ENCODE data around the gene TRAPPC11. TPM values are rescaled to one million over a fixed set of nuclear protein-coding genes. Genes with fewer than 3 reads are reported as not detected.

TRAPPC11 gene
- total and polyA plus RNA-seq, 9 of the 15 experiments (the other 6 are each of a cell fraction or from before 2014, with no cell fraction given): 11.6 to 49.0 (median 28.7) TPM

DNA sequence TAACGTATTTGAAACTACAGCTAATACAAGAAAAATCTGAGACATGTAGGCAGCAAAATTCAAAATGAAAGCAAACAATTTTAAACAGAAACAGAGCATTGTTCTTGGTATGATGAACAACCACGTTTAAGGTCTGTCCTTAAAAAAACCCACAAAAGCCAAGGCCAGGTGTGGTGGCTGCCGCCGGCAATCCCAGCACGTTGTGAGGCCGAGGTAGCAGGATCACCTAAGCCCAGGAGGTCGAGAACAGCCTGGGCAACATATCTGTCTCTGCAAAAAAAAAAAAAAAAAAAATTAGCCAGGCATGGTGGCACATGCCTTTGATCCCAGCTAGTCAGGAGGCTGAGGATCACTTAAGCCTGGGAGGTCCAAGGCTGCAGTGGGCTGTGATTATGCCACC is 13.8 kb upstream of the TRAPPC11 start:
- FAIRE-seq: no peak
- intact Hi-C loops (cut with micrococcal nuclease): no loop called here
- Histone ChIP-seq H3K9me3 (replicated peaks; ENCODE audit: control insufficient read depth, insufficient read depth, low read depth, low read length) (no peaks in the 10 kb centered on the region), H3K4me3 (no peak overlapping the region), H3K79me2 (ENCODE audit: control insufficient read depth, insufficient read depth, low read length) (no peaks in the 10 kb centered on the region), H3K27ac (ENCODE audit: extremely low read depth, low read depth, low read length) (no peak overlapping the region), H2AFZ (ENCODE audit: low read depth, low read length) (no peak overlapping the region), H3K27me3 (ENCODE audit: control insufficient read depth in 2 of 2, insufficient read depth in 2 of 2, low read length in 2 of 2) (no peaks in the 10 kb centered on the region), H3K9ac (ENCODE audit: insufficient read depth in 1 of 2, low read depth in 2 of 2, low read length in 2 of 2) (no peak overlapping the region), H3K4me2 (ENCODE audit: insufficient read depth, low read length) (no peak overlapping the region), H4K20me1 (replicated peaks; ENCODE audit: control insufficient read depth, insufficient read depth, low read length) (no peaks in the 10 kb centered on the region), H3K4me1 (replicated peaks in 1 of 2; ENCODE audit: control insufficient read depth in 2 of 2, insufficient read depth in 2 of 2, low read length in 2 of 2) (no peaks in the 10 kb centered on the region), H3K36me3 (ENCODE audit: control insufficient read depth, insufficient read depth, low read length) (peaks cover 69% of the 10 kb centered on the region), H3K9me1 (ENCODE audit: control insufficient read depth, insufficient read depth, low read length) (no peaks in the 10 kb centered on the region)
- TF ChIP-seq TAL1 (IDR thresholded peaks at IDR 0.05): no peak
- no peak for TF ChIP-seq BCOR (IDR thresholded peaks at IDR 0.05)
- TF ChIP-seq ZNF197 (CRISPR knock-in tag; IDR thresholded peaks at IDR 0.05; ENCODE audit: low read depth): no peak
- TF ChIP-seq RBM14 (IDR thresholded peaks at IDR 0.05; ENCODE audit: borderline replicate concordance, insufficient read depth, low read depth, low read length): no peak
- TF ChIP-seq, protein P1, sequence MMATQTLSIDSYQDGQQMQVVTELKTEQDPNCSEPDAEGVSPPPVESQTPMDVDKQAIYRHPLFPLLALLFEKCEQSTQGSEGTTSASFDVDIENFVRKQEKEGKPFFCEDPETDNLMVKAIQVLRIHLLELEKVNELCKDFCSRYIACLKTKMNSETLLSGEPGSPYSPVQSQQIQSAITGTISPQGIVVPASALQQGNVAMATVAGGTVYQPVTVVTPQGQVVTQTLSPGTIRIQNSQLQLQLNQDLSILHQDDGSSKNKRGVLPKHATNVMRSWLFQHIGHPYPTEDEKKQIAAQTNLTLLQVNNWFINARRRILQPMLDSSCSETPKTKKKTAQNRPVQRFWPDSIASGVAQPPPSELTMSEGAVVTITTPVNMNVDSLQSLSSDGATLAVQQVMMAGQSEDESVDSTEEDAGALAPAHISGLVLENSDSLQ (IDR thresholded peaks at IDR 0.05): no peak
- TF ChIP-seq ZNF586 (CRISPR knock-in tag; conservative IDR thresholded peaks at IDR 0.05): no peak
- TF ChIP-seq, protein P2, sequence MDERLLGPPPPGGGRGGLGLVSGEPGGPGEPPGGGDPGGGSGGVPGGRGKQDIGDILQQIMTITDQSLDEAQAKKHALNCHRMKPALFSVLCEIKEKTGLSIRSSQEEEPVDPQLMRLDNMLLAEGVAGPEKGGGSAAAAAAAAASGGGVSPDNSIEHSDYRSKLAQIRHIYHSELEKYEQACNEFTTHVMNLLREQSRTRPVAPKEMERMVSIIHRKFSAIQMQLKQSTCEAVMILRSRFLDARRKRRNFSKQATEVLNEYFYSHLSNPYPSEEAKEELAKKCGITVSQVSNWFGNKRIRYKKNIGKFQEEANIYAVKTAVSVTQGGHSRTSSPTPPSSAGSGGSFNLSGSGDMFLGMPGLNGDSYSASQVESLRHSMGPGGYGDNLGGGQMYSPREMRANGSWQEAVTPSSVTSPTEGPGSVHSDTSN (CRISPR knock-in tag; IDR thresholded peaks at IDR 0.05; ENCODE audit: low read depth): no peak
- TF ChIP-seq, protein P2 (tag; conservative IDR thresholded peaks at IDR 0.05; ENCODE audit: low read depth): no peak
- TF ChIP-seq, protein P3, sequence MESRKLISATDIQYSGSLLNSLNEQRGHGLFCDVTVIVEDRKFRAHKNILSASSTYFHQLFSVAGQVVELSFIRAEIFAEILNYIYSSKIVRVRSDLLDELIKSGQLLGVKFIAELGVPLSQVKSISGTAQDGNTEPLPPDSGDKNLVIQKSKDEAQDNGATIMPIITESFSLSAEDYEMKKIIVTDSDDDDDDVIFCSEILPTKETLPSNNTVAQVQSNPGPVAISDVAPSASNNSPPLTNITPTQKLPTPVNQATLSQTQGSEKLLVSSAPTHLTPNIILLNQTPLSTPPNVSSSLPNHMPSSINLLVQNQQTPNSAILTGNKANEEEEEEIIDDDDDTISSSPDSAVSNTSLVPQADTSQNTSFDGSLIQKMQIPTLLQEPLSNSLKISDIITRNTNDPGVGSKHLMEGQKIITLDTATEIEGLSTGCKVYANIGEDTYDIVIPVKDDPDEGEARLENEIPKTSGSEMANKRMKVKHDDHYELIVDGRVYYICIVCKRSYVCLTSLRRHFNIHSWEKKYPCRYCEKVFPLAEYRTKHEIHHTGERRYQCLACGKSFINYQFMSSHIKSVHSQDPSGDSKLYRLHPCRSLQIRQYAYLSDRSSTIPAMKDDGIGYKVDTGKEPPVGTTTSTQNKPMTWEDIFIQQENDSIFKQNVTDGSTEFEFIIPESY (CRISPR knock-in tag; IDR thresholded peaks at IDR 0.05): no peak
- 93% methylated on average over 7 of the region's 7 CpGs for WGBS (ENCODE audit: insufficient coverage, low coverage, missing lambda C conversion rate)
- CTCF ChIA-PET (ENCODE audit: low intra/inter-chr PET ratio): no interaction called here
- POLR2A ChIA-PET: interaction anchor here (0.6 kb wide), 1 partner anchor 201 kb away, joined by 3 read pairs; no protein-coding TSS in a partner anchor
- BruUV-seq (replicated peaks): no TSS peak
- no peak for ATAC-seq
- in situ Hi-C loops (cut with MboI): no loop called here
- DNase-seq (ENCODE audit: extremely low read depth in 1 of 4, low spot score in 3 of 4): no peak
